Measurements from ENCODE around the gene JPH3.

Gene JPH3

DNA sequence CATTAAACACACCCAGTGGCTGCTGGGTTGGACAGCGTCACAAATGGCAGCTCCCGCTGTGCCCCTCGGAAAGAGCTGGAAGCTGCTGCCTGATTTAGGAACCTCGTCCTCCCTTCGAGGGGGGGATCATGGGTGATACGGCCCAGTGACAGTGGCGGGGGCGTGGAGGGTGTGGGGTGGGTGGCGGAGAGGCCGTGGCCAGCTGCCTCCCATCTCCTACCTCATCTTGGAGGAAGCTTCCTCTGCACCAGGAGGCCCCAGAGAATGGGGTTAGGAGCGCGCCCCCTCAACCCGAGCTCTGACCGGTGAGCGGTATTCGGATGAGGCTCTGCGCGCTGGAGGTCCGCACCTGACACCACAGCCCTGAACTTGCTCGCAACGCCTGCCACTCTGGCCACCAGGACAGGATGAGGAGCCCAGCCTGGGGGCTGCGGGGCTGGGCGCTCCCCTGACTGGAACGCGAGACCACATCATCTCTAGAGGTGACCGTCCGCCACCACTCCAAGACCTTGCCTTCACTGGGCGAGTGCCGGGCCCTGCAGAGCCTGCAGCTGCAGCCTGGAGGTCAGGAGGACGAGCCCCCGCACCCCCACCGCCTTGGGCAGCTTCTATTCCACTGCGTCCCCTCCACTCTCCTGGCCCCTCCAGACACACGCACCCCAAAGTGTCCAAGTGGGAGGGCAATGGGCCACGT lies 82.5 kb downstream of the JPH3 start:
- no peak for DNase-seq

DNA sequence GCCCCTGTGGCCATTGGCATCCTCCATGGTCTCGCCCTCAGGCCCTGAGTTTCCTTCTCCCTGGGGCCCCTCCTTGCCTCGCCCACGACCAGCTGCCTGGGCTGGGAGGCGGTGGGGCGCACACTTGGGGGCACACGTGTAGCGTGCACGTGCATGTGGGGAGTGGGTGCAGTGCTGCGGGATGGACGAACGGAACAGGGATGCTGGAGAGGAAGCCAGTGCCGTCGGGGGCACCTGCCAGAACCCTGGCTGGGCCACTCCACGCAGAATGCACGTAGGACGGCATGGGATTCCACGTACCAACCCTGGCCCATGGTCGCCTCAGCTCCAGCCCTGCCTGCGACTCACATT lies 83.1 kb downstream of the JPH3 start:
- DNase-seq = no peak

- DNase-seq = no peak
Observed at GRCh38 chr16:87685766-87686165, 83.5 kb downstream of the JPH3 start.

DNA sequence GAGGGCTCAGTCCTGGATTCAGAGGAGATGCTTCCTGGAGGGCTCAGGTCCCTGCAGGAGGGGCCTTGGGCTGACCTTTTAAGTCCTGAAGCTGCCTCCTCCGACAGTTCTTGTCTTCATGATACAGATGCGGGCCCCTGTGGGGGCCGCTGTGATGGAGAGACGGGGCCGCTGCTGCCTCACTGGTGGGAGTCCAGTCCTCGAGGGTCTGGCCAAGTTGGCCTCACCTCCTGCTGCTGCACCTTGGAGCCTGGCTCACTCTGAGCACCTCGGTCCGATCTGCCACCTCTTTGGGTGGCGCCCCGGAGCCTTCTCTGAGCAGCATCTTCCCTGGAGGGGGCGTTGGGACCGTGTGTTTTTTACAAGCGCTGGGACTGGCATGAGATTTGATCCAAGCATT lies 84.4 kb downstream of the JPH3 start:
- DNase-seq = no peak

DNA sequence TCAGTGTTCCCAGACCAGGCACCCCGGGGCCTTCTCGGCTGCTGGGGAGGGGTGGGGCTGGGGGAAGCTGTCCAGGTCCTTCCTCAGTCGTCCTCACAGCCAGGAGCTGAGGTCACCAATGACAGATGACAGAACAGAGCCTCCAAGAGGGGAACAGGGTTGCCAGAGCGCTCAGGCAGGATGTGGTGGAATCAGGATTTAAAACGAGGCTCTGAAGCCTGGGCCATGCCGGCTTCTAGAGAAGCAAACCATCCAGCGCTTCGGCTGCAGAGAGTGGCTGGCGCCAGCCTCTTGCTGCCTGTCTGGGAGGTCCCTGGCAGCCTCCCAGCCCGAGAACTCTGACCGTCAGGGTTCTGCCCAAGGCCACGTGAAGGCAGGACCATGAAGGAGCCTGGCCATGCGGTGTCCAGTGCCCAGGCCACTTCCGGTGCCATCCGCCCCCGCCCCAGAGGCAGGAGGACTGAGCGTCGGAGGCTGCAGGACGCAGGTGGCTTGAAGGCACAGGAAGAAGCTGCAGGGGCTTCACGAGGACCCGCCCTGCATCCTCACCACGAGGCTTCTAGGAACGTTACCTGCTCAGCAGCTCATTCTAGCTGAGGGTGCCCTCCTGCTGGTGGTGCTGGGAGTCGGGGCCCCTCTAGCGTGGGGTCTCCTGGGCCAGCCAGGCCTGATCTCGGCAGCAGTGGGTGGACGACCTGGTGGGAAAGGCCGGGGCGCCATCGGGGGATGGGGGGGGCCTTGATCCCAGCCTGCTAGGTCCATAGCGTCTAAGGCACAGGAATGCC lies 85.0 kb downstream of the JPH3 start:
- no peak for DNase-seq

DNA sequence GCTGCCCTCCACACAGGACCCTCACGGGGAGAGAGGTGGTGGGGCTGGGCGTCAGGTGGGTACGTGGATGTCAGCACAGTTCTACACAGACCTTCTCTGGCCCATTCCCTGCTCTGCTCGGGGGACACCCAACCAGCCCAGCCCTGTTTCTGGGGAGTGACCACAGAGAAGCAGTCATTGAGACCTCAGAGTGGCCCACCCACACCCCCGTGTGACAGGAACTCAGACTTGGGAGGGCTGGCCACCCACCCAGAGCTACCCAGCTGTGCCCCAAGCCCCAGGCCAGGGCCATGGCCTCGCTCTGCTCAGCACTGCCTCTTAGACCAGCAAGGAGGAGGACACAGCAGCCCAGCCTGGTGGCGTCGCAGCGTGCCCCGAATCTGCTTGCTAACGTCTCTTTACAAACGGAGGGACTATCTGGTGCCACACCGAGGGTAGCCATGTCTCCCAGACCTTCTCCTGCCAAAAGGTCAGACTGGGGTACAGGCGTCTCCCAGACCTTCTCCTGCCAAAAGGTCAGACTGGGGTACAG lies 85.8 kb downstream of the JPH3 start:
- no peak for DNase-seq

- no peak for DNase-seq
Observed at GRCh38 chr16:87688876-87689815, 86.8 kb downstream of the JPH3 start.

DNA sequence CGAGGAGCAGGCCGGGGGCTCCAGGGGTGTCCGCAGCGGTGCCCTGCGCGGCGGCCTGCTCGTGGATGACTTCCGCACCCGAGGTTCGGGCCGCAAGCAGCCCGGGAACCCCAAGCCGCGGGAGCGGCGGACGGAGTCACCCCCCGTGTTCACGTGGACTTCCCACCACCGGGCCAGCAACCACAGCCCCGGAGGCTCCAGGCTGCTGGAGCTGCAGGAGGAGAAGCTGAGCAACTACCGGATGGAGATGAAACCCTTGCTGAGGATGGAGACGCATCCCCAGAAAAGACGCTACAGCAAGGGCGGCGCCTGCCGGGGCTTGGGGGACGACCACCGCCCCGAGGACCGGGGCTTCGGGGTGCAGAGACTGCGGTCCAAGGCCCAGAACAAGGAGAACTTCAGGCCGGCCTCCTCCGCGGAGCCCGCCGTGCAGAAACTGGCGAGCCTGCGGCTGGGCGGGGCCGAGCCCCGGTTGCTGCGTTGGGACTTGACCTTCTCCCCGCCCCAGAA lies 87.7 kb downstream of the JPH3 start:
- no peak for DNase-seq

- DNase-seq = no peak
Observed at GRCh38 chr16:87690911-87691685, 88.8 kb downstream of the JPH3 start.

GRCh38 chr16:87691686-87692079 lies 89.4 kb downstream of the JPH3 start:
- DNase-seq = no peak

- DNase-seq = no peak
Observed at GRCh38 chr16:87692176-87692575, 89.9 kb downstream of the JPH3 start.

GRCh38 chr16:87692756-87693155 lies 90.4 kb downstream of the JPH3 start:
- DNase-seq = no peak

DNA sequence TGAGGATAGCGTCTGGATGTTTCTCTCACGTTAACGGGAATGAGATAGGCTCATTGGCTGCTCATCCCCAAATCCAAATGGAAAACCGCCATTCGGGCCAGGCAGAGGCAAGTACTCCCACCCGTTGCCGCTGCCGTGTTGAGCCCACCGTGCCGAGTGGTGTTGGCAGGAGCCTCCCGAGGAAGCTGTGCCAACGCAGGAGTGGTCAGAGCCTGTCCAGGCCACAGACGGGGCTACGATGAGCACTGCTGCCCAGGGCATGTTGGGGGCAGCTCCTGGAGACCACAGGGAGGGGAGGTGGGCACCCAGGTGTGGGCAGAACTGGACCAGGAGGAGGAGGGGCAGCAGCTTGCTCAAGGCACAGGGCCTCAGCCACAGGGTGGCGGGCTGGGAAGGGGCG lies 91.5 kb downstream of the JPH3 start:
- no peak for DNase-seq

- no peak for DNase-seq
Observed at GRCh38 chr16:87694441-87695125, 92.3 kb downstream of the JPH3 start.

DNA sequence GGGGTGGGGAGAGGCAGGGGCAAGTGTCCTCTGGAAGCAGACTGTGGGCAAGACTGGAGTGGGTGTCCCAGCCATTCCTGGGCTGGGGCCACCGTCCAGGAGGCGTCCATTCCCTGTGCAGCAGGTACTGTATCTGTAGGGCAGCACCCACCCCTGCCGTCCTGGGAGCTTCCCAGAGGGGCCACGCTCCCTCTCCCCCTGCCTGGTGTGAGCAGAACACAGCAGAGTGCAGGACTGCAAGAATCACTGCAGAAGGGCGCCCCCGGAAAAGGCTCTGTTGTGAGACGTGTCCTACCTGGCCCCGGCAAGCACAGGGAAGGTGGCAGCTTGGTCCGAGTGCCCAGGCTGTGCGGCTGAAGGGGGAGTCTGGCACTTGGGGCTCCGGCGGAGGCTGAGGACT lies 93.2 kb downstream of the JPH3 start:
- no peak for DNase-seq

DNA sequence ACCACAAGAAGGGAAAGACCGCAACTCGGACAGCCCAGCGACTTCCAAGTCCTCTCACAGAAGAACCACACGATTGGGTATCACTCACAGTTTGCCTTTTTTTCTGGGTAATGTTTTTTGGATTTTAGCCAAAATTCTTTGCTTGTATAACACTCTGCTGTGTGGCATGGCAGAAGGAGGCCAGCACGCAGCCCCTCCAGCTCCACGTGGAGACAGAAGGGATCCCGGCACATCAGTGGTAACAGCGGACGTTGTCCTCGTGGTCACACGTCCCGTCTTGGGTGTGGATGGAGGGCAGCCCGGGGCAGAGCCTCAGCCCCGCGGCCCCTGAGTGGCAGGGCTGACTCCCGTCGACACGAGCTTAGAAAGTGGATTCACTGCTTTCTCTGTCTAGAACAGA lies 94.4 kb downstream of the JPH3 start:
- DNase-seq = no peak

DNA sequence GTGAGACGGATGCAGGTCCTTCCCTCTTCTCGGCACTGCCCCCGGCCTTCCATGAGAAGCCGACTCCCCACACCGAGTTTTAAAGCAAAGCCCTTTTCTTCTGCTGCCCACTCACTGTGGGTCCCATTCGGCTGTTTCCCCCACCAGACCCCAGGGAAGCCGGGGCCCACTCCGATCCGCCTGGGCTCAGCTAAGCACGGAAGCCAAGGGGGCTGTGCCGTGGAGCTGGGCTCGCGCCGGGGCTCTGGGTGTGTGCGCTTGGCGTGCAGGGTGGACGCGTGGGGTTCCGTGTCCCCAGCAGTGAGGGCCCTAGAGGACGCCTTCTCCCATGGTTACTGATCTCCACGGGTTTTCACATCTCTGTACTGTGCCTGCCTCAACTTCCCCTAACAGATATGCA lies 94.9 kb downstream of the JPH3 start:
- no peak for DNase-seq

DNA sequence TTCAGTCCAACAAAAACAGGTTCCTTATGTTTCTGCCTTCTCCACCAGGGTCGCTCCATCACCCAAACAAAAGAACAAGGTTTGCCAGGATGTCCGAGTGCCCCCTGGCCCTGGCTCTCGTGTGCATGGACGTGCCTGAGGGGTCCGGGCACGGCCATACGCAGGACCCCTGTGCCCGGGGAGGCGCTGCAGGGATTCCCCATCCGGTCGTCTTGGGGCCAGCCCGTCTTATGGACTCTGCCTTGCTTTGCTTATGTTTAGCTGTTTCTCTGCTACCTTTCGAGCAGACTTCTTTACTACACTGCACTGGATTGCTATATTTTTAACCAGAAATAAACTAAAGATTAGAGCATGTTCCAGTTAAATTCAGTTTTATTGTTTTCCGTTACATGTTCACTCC lies 95.5 kb downstream of the JPH3 start:
- no peak for DNase-seq

GRCh38 chr16:87698241-87698640 lies 95.9 kb downstream of the JPH3 start:
- no peak for DNase-seq

GRCh38 chr16:87698676-87699199 lies 96.4 kb downstream of the JPH3 start:
- no peak for DNase-seq

- DNase-seq = no peak
Observed at GRCh38 chr16:87700406-87701077, 98.2 kb downstream of the JPH3 start.
